ENCODE measurements around the gene NPHP1.
"Not testable (repeated sequence)": the region's sequence is repeated elsewhere in the genome, so short reads cannot be mapped to it uniquely, and the experiment has no call there.

The NPHP1 gene

DNA sequence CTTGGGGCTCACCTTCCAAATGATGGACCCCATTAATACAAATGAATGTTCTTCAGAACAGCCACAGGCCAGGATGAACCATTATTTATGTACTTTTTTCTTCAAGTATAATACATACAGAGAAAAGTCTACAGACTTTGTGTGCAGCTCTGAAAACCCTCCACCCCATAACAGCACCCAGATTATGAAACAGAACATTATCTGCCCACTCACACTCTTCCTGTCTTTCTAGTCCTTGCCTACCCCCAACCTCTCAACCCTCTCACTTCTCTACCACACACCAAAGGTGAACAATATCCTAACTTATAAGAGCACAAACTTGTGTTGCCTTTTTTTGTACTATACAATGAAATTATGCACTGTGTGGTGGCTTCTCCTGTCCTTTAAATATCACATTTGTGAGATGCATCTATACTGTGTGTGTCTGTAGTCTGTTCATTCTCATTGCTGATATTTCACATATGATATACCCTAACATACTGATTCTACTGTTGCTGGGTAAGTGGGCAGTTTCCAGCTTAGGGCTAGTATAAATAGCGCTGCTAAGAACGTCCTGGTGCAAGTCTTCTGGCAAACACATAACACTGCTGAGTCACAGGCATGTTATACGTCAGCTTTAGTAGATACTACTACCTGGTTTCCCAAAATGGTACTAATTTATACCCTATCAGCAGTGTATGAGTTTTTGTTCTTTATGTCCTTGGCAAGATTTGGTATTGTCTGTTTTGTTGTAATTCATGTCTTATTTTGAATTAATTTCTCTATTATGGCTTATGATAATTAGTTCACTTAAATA, 1.0 kb upstream of the NPHP1 start:
- H3K4me3 ChIP-seq (ENCODE audit: low read depth, low read length), result no peak overlapping the region
- TF ChIP-seq, protein P1, sequence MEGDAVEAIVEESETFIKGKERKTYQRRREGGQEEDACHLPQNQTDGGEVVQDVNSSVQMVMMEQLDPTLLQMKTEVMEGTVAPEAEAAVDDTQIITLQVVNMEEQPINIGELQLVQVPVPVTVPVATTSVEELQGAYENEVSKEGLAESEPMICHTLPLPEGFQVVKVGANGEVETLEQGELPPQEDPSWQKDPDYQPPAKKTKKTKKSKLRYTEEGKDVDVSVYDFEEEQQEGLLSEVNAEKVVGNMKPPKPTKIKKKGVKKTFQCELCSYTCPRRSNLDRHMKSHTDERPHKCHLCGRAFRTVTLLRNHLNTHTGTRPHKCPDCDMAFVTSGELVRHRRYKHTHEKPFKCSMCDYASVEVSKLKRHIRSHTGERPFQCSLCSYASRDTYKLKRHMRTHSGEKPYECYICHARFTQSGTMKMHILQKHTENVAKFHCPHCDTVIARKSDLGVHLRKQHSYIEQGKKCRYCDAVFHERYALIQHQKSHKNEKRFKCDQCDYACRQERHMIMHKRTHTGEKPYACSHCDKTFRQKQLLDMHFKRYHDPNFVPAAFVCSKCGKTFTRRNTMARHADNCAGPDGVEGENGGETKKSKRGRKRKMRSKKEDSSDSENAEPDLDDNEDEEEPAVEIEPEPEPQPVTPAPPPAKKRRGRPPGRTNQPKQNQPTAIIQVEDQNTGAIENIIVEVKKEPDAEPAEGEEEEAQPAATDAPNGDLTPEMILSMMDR (IDR thresholded peaks at IDR 0.05; ENCODE audit: borderline replicate concordance, insufficient read depth, low read depth, low read length), result no peak

DNA sequence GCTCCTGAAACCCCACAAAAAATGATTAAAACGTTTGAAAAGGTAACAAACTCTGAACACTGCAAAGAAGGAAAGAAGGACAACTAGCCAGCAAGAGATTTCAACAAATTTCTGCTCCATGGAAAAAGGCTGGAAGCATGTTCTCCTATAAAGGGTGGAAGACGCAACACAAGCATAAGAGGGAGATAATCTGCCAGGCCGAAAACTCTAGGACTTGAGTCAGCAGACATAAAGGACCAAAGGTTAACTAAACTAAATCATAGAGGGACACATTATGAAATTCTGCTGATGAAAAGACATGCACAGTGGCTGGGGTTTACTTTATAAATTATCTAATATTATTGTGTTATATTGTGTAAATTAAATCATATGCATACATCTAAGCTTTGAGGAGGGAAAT, 6.8 kb downstream of the NPHP1 start:
- no peak overlapping the region for H3K4me3 ChIP-seq (ENCODE audit: low read depth, low read length)
- TF ChIP-seq, protein P1 (IDR thresholded peaks at IDR 0.05; ENCODE audit: borderline replicate concordance, insufficient read depth, low read depth, low read length), result no peak

DNA sequence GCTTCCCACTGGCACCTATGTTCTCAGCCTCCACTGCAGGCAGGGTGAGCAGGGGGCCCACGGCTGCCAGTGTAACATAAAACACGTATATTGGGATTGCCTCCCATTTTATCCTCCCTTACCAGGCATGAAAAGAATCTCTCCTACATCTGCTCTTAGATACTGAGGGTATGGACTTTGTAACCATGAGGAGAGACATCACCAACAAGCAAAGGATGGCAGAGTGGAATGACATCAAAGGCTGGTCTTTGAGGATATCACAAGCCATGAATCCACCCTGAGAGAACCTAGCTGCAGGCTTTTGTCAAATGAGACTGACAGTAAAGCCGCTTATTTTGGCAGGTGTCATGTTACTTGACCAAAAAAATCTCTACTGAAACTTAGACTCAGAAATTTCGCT, 7.4 kb downstream of the NPHP1 start:
- TF ChIP-seq, protein P1 (IDR thresholded peaks at IDR 0.05; ENCODE audit: borderline replicate concordance, insufficient read depth, low read depth, low read length), result no peak
- no peak overlapping the region for H3K4me3 ChIP-seq (ENCODE audit: low read depth, low read length)

DNA sequence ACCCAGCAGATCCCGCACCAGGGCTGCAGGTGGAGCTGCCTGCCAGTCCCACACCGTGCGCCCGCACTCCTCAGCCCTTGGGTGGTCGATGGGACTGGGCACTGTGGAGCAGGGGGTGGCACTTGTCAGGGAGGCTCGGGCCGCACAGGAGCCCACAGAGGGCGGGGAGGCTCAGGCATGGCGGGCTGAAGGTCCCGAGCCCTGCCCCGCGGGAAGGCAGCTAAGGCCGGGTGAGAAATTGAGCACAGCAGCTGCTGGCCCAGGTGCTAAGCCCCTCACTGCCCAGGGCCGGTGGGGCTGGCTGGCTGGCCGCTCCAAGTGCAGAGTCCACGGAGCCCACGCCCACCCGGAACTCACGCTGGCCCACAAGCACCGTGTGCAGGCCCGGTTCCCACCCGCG, 14.6 kb downstream of the NPHP1 start:
- not testable (repeated sequence) for H3K4me3 ChIP-seq (ENCODE audit: low read depth, low read length)

DNA sequence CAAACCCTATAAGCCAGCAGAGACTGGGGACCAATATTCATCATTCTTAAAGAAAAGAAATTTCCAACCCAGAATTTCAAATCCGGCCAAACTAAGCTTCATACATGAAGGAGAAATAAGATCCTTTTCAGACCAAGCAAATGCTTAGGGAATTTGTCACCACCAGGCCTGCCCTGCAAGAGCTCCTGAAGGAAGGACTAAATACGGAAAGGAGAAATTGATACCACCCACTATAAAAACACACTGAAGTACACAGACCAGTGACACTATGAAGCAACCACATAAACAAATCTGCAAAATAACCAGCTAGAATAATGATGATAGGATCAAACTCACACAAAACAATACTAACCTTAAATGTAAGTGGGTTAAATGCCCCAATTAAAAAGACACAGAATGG, 22.4 kb downstream of the NPHP1 start:
- TF ChIP-seq, protein P1 (IDR thresholded peaks at IDR 0.05; ENCODE audit: borderline replicate concordance, insufficient read depth, low read depth, low read length), result no peak
- no peak overlapping the region for H3K4me3 ChIP-seq (ENCODE audit: low read depth, low read length)

DNA sequence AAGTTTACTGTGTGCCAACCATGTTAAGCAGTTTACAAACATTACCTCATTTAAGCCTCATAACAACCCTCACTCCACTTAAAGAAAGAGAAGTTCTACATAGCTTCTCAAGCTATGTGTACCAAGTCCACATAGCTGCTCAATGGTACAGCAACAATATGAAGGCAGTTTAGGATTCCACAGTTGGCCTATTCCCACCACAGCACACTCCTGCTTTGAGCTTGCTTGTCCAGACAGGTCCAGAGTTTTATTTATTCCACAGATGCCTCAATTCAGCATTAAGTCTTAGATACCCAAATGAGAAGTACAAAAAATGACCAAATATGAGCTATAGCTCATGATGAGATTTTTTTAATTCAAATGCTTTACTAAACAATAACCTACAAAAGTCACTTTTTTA, 24.8 kb downstream of the NPHP1 start:
- no peak overlapping the region for H3K4me3 ChIP-seq (ENCODE audit: low read depth, low read length)
- TF ChIP-seq, protein P1 (IDR thresholded peaks at IDR 0.05; ENCODE audit: borderline replicate concordance, insufficient read depth, low read depth, low read length), result no peak

DNA sequence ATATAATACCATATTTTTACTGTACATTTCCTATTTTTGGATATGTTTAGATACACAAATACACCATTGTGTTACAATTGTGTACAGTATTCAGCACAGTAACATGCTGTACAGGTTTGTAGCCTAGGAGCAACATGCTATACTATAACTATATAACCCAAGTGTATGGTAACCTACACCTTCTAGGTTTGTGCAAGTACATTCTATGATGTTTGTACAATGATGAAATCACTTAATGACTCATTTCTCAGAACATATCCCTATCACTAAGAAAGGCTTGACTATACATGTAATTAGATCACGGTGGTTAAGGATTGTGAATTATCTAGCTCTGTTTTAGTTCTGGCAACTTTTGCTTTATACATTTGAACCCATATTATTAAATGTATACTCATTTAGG, 31.3 kb downstream of the NPHP1 start:
- TF ChIP-seq, protein P1 (IDR thresholded peaks at IDR 0.05; ENCODE audit: borderline replicate concordance, insufficient read depth, low read depth, low read length), result no peak
- H3K4me3 ChIP-seq (ENCODE audit: low read depth, low read length), result no peak overlapping the region
